HG02973 (cell line): ENCODE results near the gene GSK3A.

Source experiments
- ATAC-seq: cut with Tn5 transposase; IDR thresholded peaks from one replicate; pipeline ENCODE4 v1.9.1; 2021; ENCODE audit warnings: moderate library complexity; ENCODE audit not compliant: unreplicated experiment

GSK3A gene

GRCh38 chr19:42229301-42229854 is 13.0 kb downstream of the GSK3A start:
- no peak for ATAC-seq

- ATAC-seq, result no peak
These were observed 13.8 kb downstream of the GSK3A start for GRCh38 chr19:42228641-42229040.

- ATAC-seq, result no peak
These were observed 15.5 kb downstream of the GSK3A start for GRCh38 chr19:42226886-42227285.

GRCh38 chr19:42225718-42226292 is 16.6 kb downstream of the GSK3A start:
- no peak for ATAC-seq

- no peak for ATAC-seq
These were observed 17.3 kb downstream of the GSK3A start for GRCh38 chr19:42224940-42225717.

- ATAC-seq, result no peak
These were observed 21.7 kb downstream of the GSK3A start for GRCh38 chr19:42220751-42221097.

- peak; percentile 51 for ATAC-seq
These were observed 22.3 kb downstream of the GSK3A start, which contains the start of gene ZNF526 for GRCh38 chr19:42219812-42220750. Gene ZNF526 (plus strand): TSS chr19:42220312. CDS start chr19:42224404, 4,092 bp downstream.

GRCh38 chr19:42217520-42218437 is 24.6 kb downstream of the GSK3A start, which contains the start of gene DEDD2:
Gene DEDD2 (minus strand): TSS chr19:42217677. CDS start chr19:42217007, 670 bp downstream.
- ATAC-seq, result peak; percentile 48

- ATAC-seq, result peak; percentile 5
These were observed 25.5 kb downstream of the GSK3A start for GRCh38 chr19:42216653-42217519.

- ATAC-seq, result no peak
These were observed 27.5 kb downstream of the GSK3A start for GRCh38 chr19:42214810-42215485.

GRCh38 chr19:42212886-42213285 is 29.5 kb downstream of the GSK3A start:
- ATAC-seq, result no peak

GRCh38 chr19:42208612-42209011 is 33.8 kb downstream of the GSK3A start:
- no peak for ATAC-seq

GRCh38 chr19:42207767-42208271 is 34.6 kb downstream of the GSK3A start:
- no peak for ATAC-seq

- no peak for ATAC-seq
These were observed 35.3 kb downstream of the GSK3A start for GRCh38 chr19:42206871-42207755.

- ATAC-seq, result no peak
These were observed 37.7 kb downstream of the GSK3A start for GRCh38 chr19:42204664-42205063.

- no peak for ATAC-seq
These were observed 38.7 kb downstream of the GSK3A start for GRCh38 chr19:42203700-42204099.

- no peak for ATAC-seq
These were observed 40.0 kb downstream of the GSK3A start for GRCh38 chr19:42202290-42202880.
